B cell (primary cell): ENCODE data around the gene ELMO1.

Experiments
- CTCF ChIP-seq: fragments of 200-600 bp; IDR thresholded peaks from one replicate; pipeline ENCODE4 v1.8.0; 2022; ENCODE audit warnings: antibody characterized with exemption, mild to moderate bottlenecking
- EZH2 ChIP-seq: IDR thresholded peaks from 2 replicates; pipeline ENCODE4 v1.6.1; 2012; ENCODE audit warnings: borderline replicate concordance, low read depth, mild to moderate bottlenecking, moderate library complexity, low read length; ENCODE audit not compliant: insufficient read depth, poor library complexity, severe bottlenecking

- TF ChIP-seq CTCF (no peak), EZH2 (no peak)
Observed at GRCh38 chr7:37419496-37419895, 29.2 kb downstream of the ELMO1 start.
